ENCODE results near the gene SLC2A14. TPM values are rescaled to one million over a fixed set of nuclear protein-coding genes. Genes with fewer than 3 reads are reported as not detected.

SLC2A14 gene
- total RNA-seq, 1 experiment from 2014 or later: 141 TPM

DNA sequence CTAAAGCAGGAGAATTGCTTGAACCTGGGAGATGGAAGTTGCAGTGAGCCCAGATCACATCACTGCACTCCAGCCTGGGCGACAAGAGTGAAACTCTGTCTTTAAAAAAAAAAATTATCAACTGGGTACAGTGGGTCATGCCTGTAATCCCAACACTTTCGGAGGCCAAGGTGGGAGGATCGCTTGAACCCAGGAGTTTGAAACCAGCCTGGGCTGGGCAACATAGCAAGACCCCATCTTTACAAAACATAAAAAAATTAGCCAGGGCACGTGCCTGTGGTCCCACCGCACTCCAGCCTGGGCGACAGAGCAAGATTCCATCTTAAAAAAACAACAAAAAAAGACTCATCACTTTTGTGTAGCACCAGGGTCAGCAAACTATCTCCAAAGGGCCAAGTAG is 90.7 kb downstream of the SLC2A14 start:
- no peaks in the 10 kb centered on the region for H3K9me3 ChIP-seq
- H3K4me3 Mint-ChIP-seq (ENCODE audit: unreplicated experiment): no peak overlapping the region
- DNase-seq: no peak
- H3K27me3 Mint-ChIP-seq (ENCODE audit: insufficient read depth, unreplicated experiment): no peaks in the 10 kb centered on the region
- no peaks in the 10 kb centered on the region for H3K36me3 Mint-ChIP-seq (ENCODE audit: insufficient read depth, unreplicated experiment)
- ChIA-PET CTCF (no interaction called here), POLR2A (no interaction called here)
- H3K36me3 ChIP-seq (ENCODE audit: control insufficient read depth, insufficient read depth, low read length): no peaks in the 10 kb centered on the region
- no peaks in the 10 kb centered on the region for H3K27me3 ChIP-seq (replicated peaks; ENCODE audit: control insufficient read depth, insufficient read depth, low read length)
- TF ChIP-seq, protein P1, sequence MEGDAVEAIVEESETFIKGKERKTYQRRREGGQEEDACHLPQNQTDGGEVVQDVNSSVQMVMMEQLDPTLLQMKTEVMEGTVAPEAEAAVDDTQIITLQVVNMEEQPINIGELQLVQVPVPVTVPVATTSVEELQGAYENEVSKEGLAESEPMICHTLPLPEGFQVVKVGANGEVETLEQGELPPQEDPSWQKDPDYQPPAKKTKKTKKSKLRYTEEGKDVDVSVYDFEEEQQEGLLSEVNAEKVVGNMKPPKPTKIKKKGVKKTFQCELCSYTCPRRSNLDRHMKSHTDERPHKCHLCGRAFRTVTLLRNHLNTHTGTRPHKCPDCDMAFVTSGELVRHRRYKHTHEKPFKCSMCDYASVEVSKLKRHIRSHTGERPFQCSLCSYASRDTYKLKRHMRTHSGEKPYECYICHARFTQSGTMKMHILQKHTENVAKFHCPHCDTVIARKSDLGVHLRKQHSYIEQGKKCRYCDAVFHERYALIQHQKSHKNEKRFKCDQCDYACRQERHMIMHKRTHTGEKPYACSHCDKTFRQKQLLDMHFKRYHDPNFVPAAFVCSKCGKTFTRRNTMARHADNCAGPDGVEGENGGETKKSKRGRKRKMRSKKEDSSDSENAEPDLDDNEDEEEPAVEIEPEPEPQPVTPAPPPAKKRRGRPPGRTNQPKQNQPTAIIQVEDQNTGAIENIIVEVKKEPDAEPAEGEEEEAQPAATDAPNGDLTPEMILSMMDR (IDR thresholded peaks at IDR 0.05; ENCODE audit: insufficient read depth in 1 of 2, low read depth in 1 of 2, low read length in 1 of 2, severe bottlenecking in 1 of 2, unreplicated experiment in 1 of 2): no peak
- H3K27ac Mint-ChIP-seq (ENCODE audit: unreplicated experiment): no peak overlapping the region
- intact Hi-C loops (cut with micrococcal nuclease; ENCODE audit: unreplicated experiment): no loop called here
- H3K9me3 Mint-ChIP-seq (ENCODE audit: unreplicated experiment): no peaks in the 10 kb centered on the region
- peaks cover 7% of the 10 kb centered on the region for H3K4me1 Mint-ChIP-seq (ENCODE audit: low read depth, unreplicated experiment)
- H3K4me3 ChIP-seq (ENCODE audit: low read depth, low read length): no peak overlapping the region
- no TSS peak for BruUV-seq (replicated peaks)
- peaks cover 6% of the 10 kb centered on the region; the same call in 1 of the 2 replicates for H3K4me1 ChIP-seq

DNA sequence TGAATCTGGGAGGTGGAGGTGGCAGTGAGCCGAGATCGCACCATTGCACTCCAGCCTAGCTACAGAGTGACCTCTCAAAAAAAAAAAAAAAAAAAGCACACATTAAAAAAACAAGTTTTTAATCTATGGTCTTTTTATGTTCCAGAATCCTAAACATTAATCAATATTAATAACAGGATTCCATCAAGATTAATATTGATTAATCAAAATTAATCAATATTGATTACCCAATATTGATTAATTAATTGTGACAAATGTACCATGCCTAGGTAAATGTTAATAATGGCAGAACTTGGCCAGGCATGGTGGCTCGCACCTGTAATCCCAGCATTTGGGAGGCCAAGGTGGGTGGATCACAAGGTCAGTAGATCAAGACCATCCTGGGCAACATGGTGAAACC is 91.4 kb downstream of the SLC2A14 start:
- H3K27me3 Mint-ChIP-seq (ENCODE audit: insufficient read depth, unreplicated experiment): no peaks in the 10 kb centered on the region
- H3K9me3 Mint-ChIP-seq (ENCODE audit: unreplicated experiment): no peaks in the 10 kb centered on the region

DNA sequence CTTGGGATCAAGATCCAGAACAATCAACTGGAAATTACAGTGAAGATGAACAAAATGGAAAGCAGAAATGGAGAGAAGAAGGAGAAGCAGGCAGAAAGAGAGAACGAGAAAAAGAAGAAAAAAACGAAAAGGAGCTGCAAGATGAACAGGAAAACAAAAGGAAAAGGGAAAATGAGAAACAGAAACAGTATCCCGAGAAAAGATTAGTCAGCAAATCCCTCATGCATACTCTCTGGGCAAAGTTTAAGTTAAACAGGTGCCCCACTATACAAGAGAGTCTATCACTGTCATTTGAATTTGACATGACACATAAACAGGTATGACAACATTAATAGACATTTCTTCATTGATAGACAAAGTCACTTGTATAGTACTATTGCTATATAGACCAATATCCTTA is 102.7 kb downstream of the SLC2A14 start:
- DNase-seq: no peak
- Histone ChIP-seq H3K9me3 (no peaks in the 10 kb centered on the region), H3K36me3 (ENCODE audit: control insufficient read depth, insufficient read depth, low read length) (no peaks in the 10 kb centered on the region), H3K4me3 (ENCODE audit: low read depth, low read length) (no peak overlapping the region), H3K4me1 (no peaks in the 10 kb centered on the region), H3K27me3 (replicated peaks; ENCODE audit: control insufficient read depth, insufficient read depth, low read length) (no peaks in the 10 kb centered on the region)
- Mint-ChIP-seq H3K4me3 (ENCODE audit: unreplicated experiment) (no peak overlapping the region), H3K27me3 (ENCODE audit: insufficient read depth, unreplicated experiment) (no peaks in the 10 kb centered on the region), H3K36me3 (ENCODE audit: insufficient read depth, unreplicated experiment) (no peaks in the 10 kb centered on the region), H3K27ac (ENCODE audit: unreplicated experiment) (no peak overlapping the region), H3K9me3 (ENCODE audit: unreplicated experiment) (no peaks in the 10 kb centered on the region), H3K4me1 (ENCODE audit: low read depth, unreplicated experiment) (peaks cover 6% of the 10 kb centered on the region)
- no TSS peak for BruUV-seq (replicated peaks)
- TF ChIP-seq, protein P1 (IDR thresholded peaks at IDR 0.05; ENCODE audit: insufficient read depth in 1 of 2, low read depth in 1 of 2, low read length in 1 of 2, severe bottlenecking in 1 of 2, unreplicated experiment in 1 of 2): no peak
- POLR2A ChIA-PET: interaction anchor here (0.7 kb wide), 1 partner anchor 1394 kb away, joined by 3 read pairs; no protein-coding TSS in a partner anchor
- CTCF ChIA-PET: no interaction called here
- intact Hi-C loops (cut with micrococcal nuclease; ENCODE audit: unreplicated experiment): no loop called here

More for the DNA sequence above, 91.4 kb downstream of the SLC2A14 start:
- no TSS peak for BruUV-seq (replicated peaks)
- ChIA-PET POLR2A (no interaction called here), CTCF (no interaction called here)
- no peaks in the 10 kb centered on the region for H3K36me3 ChIP-seq (ENCODE audit: control insufficient read depth, insufficient read depth, low read length)
- TF ChIP-seq, protein P1 (IDR thresholded peaks at IDR 0.05; ENCODE audit: insufficient read depth in 1 of 2, low read depth in 1 of 2, low read length in 1 of 2, severe bottlenecking in 1 of 2, unreplicated experiment in 1 of 2): no peak
- H3K4me3 ChIP-seq (ENCODE audit: low read depth, low read length): no peak overlapping the region
- no peak overlapping the region for H3K4me3 Mint-ChIP-seq (ENCODE audit: unreplicated experiment)
- H3K9me3 ChIP-seq: no peaks in the 10 kb centered on the region
- DNase-seq: no peak
- intact Hi-C loops (cut with micrococcal nuclease; ENCODE audit: unreplicated experiment): no loop called here
- no peak overlapping the region for H3K27ac Mint-ChIP-seq (ENCODE audit: unreplicated experiment)
- H3K36me3 Mint-ChIP-seq (ENCODE audit: insufficient read depth, unreplicated experiment): no peaks in the 10 kb centered on the region
- peaks cover 7% of the 10 kb centered on the region for H3K4me1 Mint-ChIP-seq (ENCODE audit: low read depth, unreplicated experiment)
- H3K4me1 ChIP-seq: peaks cover 6% of the 10 kb centered on the region; the same call in 1 of the 2 replicates
- H3K27me3 ChIP-seq (replicated peaks; ENCODE audit: control insufficient read depth, insufficient read depth, low read length): no peaks in the 10 kb centered on the region

Other genes starting within 250 kb of the SLC2A14 start
- gene APOBEC1, start 207.0 kb downstream of the SLC2A14 start, total RNA-seq (2022): not detected in 2 replicates
- gene GDF3, start 177.1 kb downstream of the SLC2A14 start, total RNA-seq (2022): 0.41 TPM in 1 of 2 replicates, not detected in the other
- gene DPPA3, start 161.5 kb downstream of the SLC2A14 start, total RNA-seq (2022): 31.8 and 40.0 TPM in 2 replicates
- not detected in 2 replicates for gene CLEC4C, start 125.5 kb downstream of the SLC2A14 start, total RNA-seq (2022)
- not detected in 2 replicates for gene NANOGNB, start 107.7 kb downstream of the SLC2A14 start, total RNA-seq (2022)
- gene NANOG, start 83.5 kb downstream of the SLC2A14 start, total RNA-seq (2022): not detected in 2 replicates
- gene SLC2A3, start 63.3 kb upstream of the SLC2A14 start, total RNA-seq (2022): 2,966 and 3,303 TPM in 2 replicates
- gene FOXJ2, start 159.8 kb upstream of the SLC2A14 start, total RNA-seq (2022): 18.7 and 19.4 TPM in 2 replicates
- not detected in 2 replicates for gene C3AR1, start 193.4 kb upstream of the SLC2A14 start, total RNA-seq (2022)
- gene NECAP1, start 209.4 kb upstream of the SLC2A14 start, total RNA-seq (2022): 49.1 and 50.1 TPM in 2 replicates

All from Caco-2 (cell line).